Measurements from ENCODE around the gene ATP6V0C.

The ATP6V0C gene

GRCh38 chr16:2487903-2488531, 25.7 kb upstream of the ATP6V0C start:
- no peaks in the 10 kb centered on the region for H3K79me2 ChIP-seq (ENCODE audit: control insufficient read depth, insufficient read depth, low read length, poor library complexity)
- no CpG with 5 or more reads among the region's 15 CpGs for WGBS (ENCODE audit: extremely low coverage, insufficient coverage, insufficient read length)
- no peak for DNase-seq
- no peak overlapping the region for H3K18ac ChIP-seq (ENCODE audit: low read length)
- no peak overlapping the region for H3K4me2 ChIP-seq (ENCODE audit: low read length)
- no peaks in the 10 kb centered on the region for H3K27me3 ChIP-seq (ENCODE audit: insufficient read depth, low read length)
- no peak overlapping the region for H3K23ac ChIP-seq (ENCODE audit: low read length)
- H4K8ac ChIP-seq (ENCODE audit: low read depth, low read length) = no peak overlapping the region
- H3K4ac ChIP-seq (ENCODE audit: low read depth, low read length) = no peak overlapping the region
- no peak overlapping the region for H2BK120ac ChIP-seq (ENCODE audit: insufficient read depth, low read length, poor library complexity)
- no peaks in the 10 kb centered on the region for H3K79me1 ChIP-seq (ENCODE audit: low read length)
- H2AFZ ChIP-seq (ENCODE audit: insufficient read depth, low read length, poor library complexity) = no peak overlapping the region
- no peak overlapping the region for H2BK5ac ChIP-seq (ENCODE audit: low read depth, low read length, poor library complexity)
- H3K14ac ChIP-seq (ENCODE audit: low read length) = no peak overlapping the region
- H2AK5ac ChIP-seq (ENCODE audit: low read length) = no peak overlapping the region
- H4K91ac ChIP-seq (ENCODE audit: low read depth, low read length) = no peak overlapping the region
- H4K12ac ChIP-seq (ENCODE audit: low read depth, low read length) = no peak overlapping the region
- no peak overlapping the region for H3K4me3 ChIP-seq (ENCODE audit: low read depth, low read length)
- H3K4me1 ChIP-seq (ENCODE audit: control insufficient read depth in 1 of 2, insufficient read depth in 2 of 2, low read length in 2 of 2) = peaks cover 4 to 5% of the 10 kb centered on the region in 2 experiments
- no peaks in the 10 kb centered on the region for H3K36me3 ChIP-seq (ENCODE audit: control insufficient read depth in 1 of 2, insufficient read depth in 2 of 2, low read length in 2 of 2)
- no peak overlapping the region for H2BK12ac ChIP-seq (ENCODE audit: low read length)
- H3K9ac ChIP-seq (ENCODE audit: low read length) = no peak overlapping the region
- no peak overlapping the region for H3K27ac ChIP-seq (ENCODE audit: low read depth, low read length)
- H3K9me3 ChIP-seq (ENCODE audit: insufficient read depth, low read depth, low read length) = no peaks in the 10 kb centered on the region

- Histone ChIP-seq H3K23ac (ENCODE audit: low read length) (no peak overlapping the region), H2BK5ac (ENCODE audit: low read depth, low read length, poor library complexity) (no peak overlapping the region), H3K79me2 (ENCODE audit: control insufficient read depth, insufficient read depth, low read length, poor library complexity) (no peaks in the 10 kb centered on the region), H2BK120ac (ENCODE audit: insufficient read depth, low read length, poor library complexity) (no peak overlapping the region), H3K4me1 (ENCODE audit: control insufficient read depth in 1 of 2, insufficient read depth in 2 of 2, low read length in 2 of 2) (peaks cover 4 to 5% of the 10 kb centered on the region in 2 experiments), H3K27ac (ENCODE audit: low read depth, low read length) (no peak overlapping the region), H2AK5ac (ENCODE audit: low read length) (no peak overlapping the region), H4K12ac (ENCODE audit: low read depth, low read length) (no peak overlapping the region), H2BK12ac (ENCODE audit: low read length) (no peak overlapping the region), H3K4ac (ENCODE audit: low read depth, low read length) (no peak overlapping the region), H3K18ac (ENCODE audit: low read length) (no peak overlapping the region), H4K8ac (ENCODE audit: low read depth, low read length) (no peak overlapping the region), H3K79me1 (ENCODE audit: low read length) (no peaks in the 10 kb centered on the region), H4K91ac (ENCODE audit: low read depth, low read length) (no peak overlapping the region), H3K9ac (ENCODE audit: low read length) (no peak overlapping the region), H3K4me3 (ENCODE audit: low read depth, low read length) (no peak overlapping the region), H3K14ac (ENCODE audit: low read length) (no peak overlapping the region), H2AFZ (ENCODE audit: insufficient read depth, low read length, poor library complexity) (no peak overlapping the region), H3K36me3 (ENCODE audit: control insufficient read depth in 1 of 2, insufficient read depth in 2 of 2, low read length in 2 of 2) (no peaks in the 10 kb centered on the region), H3K9me3 (ENCODE audit: insufficient read depth, low read depth, low read length) (no peaks in the 10 kb centered on the region), H3K4me2 (ENCODE audit: low read length) (no peak overlapping the region), H3K27me3 (ENCODE audit: insufficient read depth, low read length) (no peaks in the 10 kb centered on the region)
- no CpG with 5 or more reads among the region's 16 CpGs for WGBS (ENCODE audit: extremely low coverage, insufficient coverage, insufficient read length)
- DNase-seq = no peak
These were observed 24.2 kb upstream of the ATP6V0C start for GRCh38 chr16:2489581-2489980.

GRCh38 chr16:2490190-2491105, 23.3 kb upstream of the ATP6V0C start:
- no peaks in the 10 kb centered on the region for H3K36me3 ChIP-seq (ENCODE audit: control insufficient read depth in 1 of 2, insufficient read depth in 2 of 2, low read length in 2 of 2)
- H2BK5ac ChIP-seq (ENCODE audit: low read depth, low read length, poor library complexity) = no peak overlapping the region
- H4K91ac ChIP-seq (ENCODE audit: low read depth, low read length) = no peak overlapping the region
- H3K4me1 ChIP-seq (ENCODE audit: control insufficient read depth in 1 of 2, insufficient read depth in 2 of 2, low read length in 2 of 2) = peaks cover 4 to 5% of the 10 kb centered on the region in 2 experiments
- no CpG with 5 or more reads among the region's 23 CpGs for WGBS (ENCODE audit: extremely low coverage, insufficient coverage, insufficient read length)
- no peak overlapping the region for H2AK5ac ChIP-seq (ENCODE audit: low read length)
- H3K4ac ChIP-seq (ENCODE audit: low read depth, low read length) = no peak overlapping the region
- no peak overlapping the region for H4K8ac ChIP-seq (ENCODE audit: low read depth, low read length)
- H3K4me3 ChIP-seq (ENCODE audit: low read depth, low read length) = no peak overlapping the region
- H2AFZ ChIP-seq (ENCODE audit: insufficient read depth, low read length, poor library complexity) = no peak overlapping the region
- H3K79me1 ChIP-seq (ENCODE audit: low read length) = no peaks in the 10 kb centered on the region
- no peak overlapping the region for H2BK120ac ChIP-seq (ENCODE audit: insufficient read depth, low read length, poor library complexity)
- H3K4me2 ChIP-seq (ENCODE audit: low read length) = no peak overlapping the region
- no peak overlapping the region for H3K23ac ChIP-seq (ENCODE audit: low read length)
- H3K79me2 ChIP-seq (ENCODE audit: control insufficient read depth, insufficient read depth, low read length, poor library complexity) = no peaks in the 10 kb centered on the region
- no peak overlapping the region for H3K27ac ChIP-seq (ENCODE audit: low read depth, low read length)
- no peaks in the 10 kb centered on the region for H3K9me3 ChIP-seq (ENCODE audit: insufficient read depth, low read depth, low read length)
- no peak overlapping the region for H3K9ac ChIP-seq (ENCODE audit: low read length)
- no peak overlapping the region for H4K12ac ChIP-seq (ENCODE audit: low read depth, low read length)
- no peaks in the 10 kb centered on the region for H3K27me3 ChIP-seq (ENCODE audit: insufficient read depth, low read length)
- DNase-seq = no peak
- H3K18ac ChIP-seq (ENCODE audit: low read length) = no peak overlapping the region
- no peak overlapping the region for H3K14ac ChIP-seq (ENCODE audit: low read length)
- H2BK12ac ChIP-seq (ENCODE audit: low read length) = no peak overlapping the region

DNA sequence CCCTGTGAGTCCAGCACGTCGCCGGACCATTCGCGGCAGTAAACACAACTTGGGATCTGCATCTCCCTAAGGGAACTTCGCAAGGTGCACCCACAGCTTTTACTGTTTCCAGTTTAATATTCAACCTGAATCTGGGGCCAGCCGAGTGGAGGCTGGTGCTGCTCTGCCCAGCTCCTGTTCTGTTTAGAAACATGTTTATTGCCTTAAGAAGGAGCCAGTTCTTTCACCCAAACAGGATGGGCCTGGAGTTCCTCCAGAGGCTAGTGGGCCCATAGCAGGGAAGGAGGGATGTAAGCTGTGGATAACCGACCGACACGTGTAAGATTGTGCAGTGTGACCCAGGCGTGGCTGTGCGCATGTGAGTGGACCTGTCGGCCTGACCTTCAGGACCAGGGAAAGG, 21.5 kb upstream of the ATP6V0C start:
- no peaks in the 10 kb centered on the region for H3K27me3 ChIP-seq (ENCODE audit: insufficient read depth, low read length)
- WGBS (ENCODE audit: extremely low coverage, insufficient coverage, insufficient read length) = no CpG with 5 or more reads among the region's 13 CpGs
- H3K4me2 ChIP-seq (ENCODE audit: low read length) = no peak overlapping the region
- H4K91ac ChIP-seq (ENCODE audit: low read depth, low read length) = no peak overlapping the region
- DNase-seq = no peak
- H3K79me1 ChIP-seq (ENCODE audit: low read length) = no peaks in the 10 kb centered on the region
- H2AFZ ChIP-seq (ENCODE audit: insufficient read depth, low read length, poor library complexity) = no peak overlapping the region
- H3K18ac ChIP-seq (ENCODE audit: low read length) = no peak overlapping the region
- H2BK12ac ChIP-seq (ENCODE audit: low read length) = no peak overlapping the region
- no peak overlapping the region for H3K4me3 ChIP-seq (ENCODE audit: low read depth, low read length)
- H3K9me3 ChIP-seq (ENCODE audit: insufficient read depth, low read depth, low read length) = no peaks in the 10 kb centered on the region
- H3K9ac ChIP-seq (ENCODE audit: low read length) = no peak overlapping the region
- no peak overlapping the region for H3K14ac ChIP-seq (ENCODE audit: low read length)
- H3K4ac ChIP-seq (ENCODE audit: low read depth, low read length) = no peak overlapping the region
- H3K36me3 ChIP-seq (ENCODE audit: control insufficient read depth in 1 of 2, insufficient read depth in 2 of 2, low read length in 2 of 2) = peaks cover 9 to 14% of the 10 kb centered on the region in 2 experiments
- no peak overlapping the region for H2BK120ac ChIP-seq (ENCODE audit: insufficient read depth, low read length, poor library complexity)
- H3K4me1 ChIP-seq (ENCODE audit: control insufficient read depth in 1 of 2, insufficient read depth in 2 of 2, low read length in 2 of 2) = peaks cover 4 to 7% of the 10 kb centered on the region in 2 experiments
- no peak overlapping the region for H3K23ac ChIP-seq (ENCODE audit: low read length)
- H2BK5ac ChIP-seq (ENCODE audit: low read depth, low read length, poor library complexity) = no peak overlapping the region
- no peak overlapping the region for H4K8ac ChIP-seq (ENCODE audit: low read depth, low read length)
- no peak overlapping the region for H2AK5ac ChIP-seq (ENCODE audit: low read length)
- no peak overlapping the region for H3K27ac ChIP-seq (ENCODE audit: low read depth, low read length)
- no peak overlapping the region for H4K12ac ChIP-seq (ENCODE audit: low read depth, low read length)
- H3K79me2 ChIP-seq (ENCODE audit: control insufficient read depth, insufficient read depth, low read length, poor library complexity) = no peaks in the 10 kb centered on the region

All from trophoblast cell (in vitro differentiated cells and primary cell).